H1 (cell line): Measurements from ENCODE around the gene PLEKHG2. TPM values are rescaled to one million over a fixed set of nuclear protein-coding genes. Genes with fewer than 3 reads are reported as not detected.

Source experiments
- CTCF ChIA-PET: fragments of 300-600 bp; sonication (Branson Sonifier 250); formaldehyde crosslinking; loops from one replicate; lab custom pipeline; 2021; ENCODE audit not compliant: partially characterized antibody; lab: Charles Lee
- POLR2A ChIA-PET: fragments of 300-600 bp; sonication (Branson Sonifier 250); formaldehyde crosslinking; loops from one replicate; lab custom pipeline; 2021; ENCODE audit warnings: inconsistent platforms; ENCODE audit not compliant: partially characterized antibody; lab: Charles Lee
- DNase-seq, 2 experiments: peaks; one replicate each; pipeline versions ENCODE4 v3.0.0 to v3.0.0-alpha.2; 2010 to 2022; ENCODE audit warnings: low spot score in 2 of 2, low read depth in 1 of 2, mixed read lengths in 1 of 2
- FAIRE-seq: peaks from 2 replicates; lab custom pipeline; 2011; peaks lifted over from hg19 to GRCh38; lab: Jason Lieb, UNC
- H2AFZ ChIP-seq: 2 replicates; pipeline ENCODE4 v1.8.1; 2012; ENCODE audit warnings: low read length, inconsistent platforms
- H2AK5ac ChIP-seq: 2 replicates; pipeline ENCODE4 v1.6.1; 2013; ENCODE audit warnings: low read depth, low read length
- H2BK120ac ChIP-seq: replicated peaks from 2 replicates; pipeline ENCODE3; 2013; ENCODE audit warnings: low read depth, low read length, inconsistent platforms
- H2BK12ac ChIP-seq: 2 replicates; pipeline ENCODE4 v1.6.1; 2013; ENCODE audit warnings: low read depth, low read length
- H2BK15ac ChIP-seq: 2 replicates; pipeline ENCODE4 v1.6.1; 2013; ENCODE audit warnings: low read length
- H2BK20ac ChIP-seq: 2 replicates; pipeline ENCODE4 v1.6.1; 2013; ENCODE audit warnings: low read length
- H2BK5ac ChIP-seq: 2 replicates; pipeline ENCODE4 v1.6.1; 2013; ENCODE audit warnings: low read depth, low read length
- H3K14ac ChIP-seq: 2 replicates; pipeline ENCODE4 v1.6.1; 2013; ENCODE audit warnings: inconsistent platforms; ENCODE audit not compliant: insufficient read length
- H3K18ac ChIP-seq: 2 replicates; pipeline ENCODE4 v1.6.1; 2013; ENCODE audit warnings: low read length; ENCODE audit errors: extremely low read depth
- H3K23ac ChIP-seq: 2 replicates; pipeline ENCODE4 v1.6.1; 2013; ENCODE audit warnings: inconsistent platforms; ENCODE audit not compliant: insufficient read length
- H3K23me2 ChIP-seq: 2 replicates; pipeline ENCODE4 v1.6.1; 2013; ENCODE audit warnings: low read depth, low read length
- H3K27ac ChIP-seq: 2 replicates; pipeline ENCODE4 v1.6.1; 2011; ENCODE audit warnings: low read depth, low read length, inconsistent platforms
- H3K27me3 ChIP-seq, 4 experiments: replicated peaks in 1 of 4; 1 replicate in 1 of 4; 2 replicates in 3 of 4; pipeline versions ENCODE4 v1.6.1 to v1.8.1; 2011 to 2013; ENCODE audit warnings: low read length in 3 of 4, mild to moderate bottlenecking in 3 of 4, inconsistent platforms in 2 of 4, mixed read lengths in 2 of 4, moderate library complexity in 1 of 4; ENCODE audit not compliant: control insufficient read depth in 3 of 4, insufficient read depth in 3 of 4; ENCODE audit errors: extremely low read depth in 1 of 4
- H3K36me3 ChIP-seq, 4 experiments: 2 replicates each; pipeline versions ENCODE4 v1.6.1 to v1.8.1; 2011 to 2013; ENCODE audit warnings: mild to moderate bottlenecking in 4 of 4, low read length in 3 of 4, moderate library complexity in 2 of 4, control low read depth in 1 of 4, inconsistent platforms in 1 of 4; ENCODE audit not compliant: insufficient read depth in 4 of 4, control insufficient read depth in 2 of 4
- H3K4ac ChIP-seq: replicated peaks from 2 replicates; pipeline ENCODE3; 2013; ENCODE audit warnings: low read length, low read depth, mixed read lengths, inconsistent platforms; ENCODE audit not compliant: insufficient read length
- H3K4me1 ChIP-seq, 4 experiments: replicated peaks in 1 of 4; 1 replicate in 1 of 4; 2 replicates in 3 of 4; pipeline versions ENCODE4 v1.6.1 to v1.8.1; 2011 to 2013; ENCODE audit warnings: low read length in 3 of 4, inconsistent platforms in 2 of 4, mixed read lengths in 1 of 4; ENCODE audit not compliant: insufficient read depth in 4 of 4, control insufficient read depth in 3 of 4
- H3K4me2 ChIP-seq, 2 experiments: 2 replicates each; pipeline versions ENCODE4 v1.6.1 to v1.8.1; 2011 to 2013; ENCODE audit warnings: low read depth in 2 of 2, low read length in 2 of 2, control low read depth in 1 of 2, inconsistent platforms in 1 of 2, mild to moderate bottlenecking in 1 of 2; ENCODE audit not compliant: insufficient read depth in 1 of 2
- H3K4me3 ChIP-seq, 4 experiments: fragments of 200-600, 300-600 bp in 1 of 4; sonication (generic), shearing (Covaris generic), sonication (Bioruptor Twin) in 1 of 4; 2 replicates each; pipeline versions ENCODE4 v1.5.1 to v1.8.1; 2011 to 2016; ENCODE audit warnings: low read length in 4 of 4, low read depth in 3 of 4, control low read depth in 2 of 4, inconsistent platforms in 2 of 4, mild to moderate bottlenecking in 2 of 4, mixed read lengths in 1 of 4, moderate library complexity in 1 of 4; ENCODE audit not compliant: insufficient read depth in 2 of 4; ENCODE audit errors: extremely low read depth in 1 of 4
- H3K56ac ChIP-seq: replicated peaks from 2 replicates; pipeline ENCODE3; 2013; ENCODE audit warnings: low read depth, mild to moderate bottlenecking, mixed read lengths, low read length, inconsistent platforms; ENCODE audit not compliant: insufficient read length
- H3K79me1 ChIP-seq: 2 replicates; pipeline ENCODE4 v1.6.1; 2013; ENCODE audit warnings: low read depth, low read length, control low read depth
- H3K79me2 ChIP-seq, 2 experiments: 2 replicates each; pipeline versions ENCODE4 v1.6.1 to v1.8.1; 2012 to 2013; ENCODE audit warnings: low read length in 2 of 2, mild to moderate bottlenecking in 2 of 2, inconsistent platforms in 1 of 2; ENCODE audit not compliant: insufficient read depth in 2 of 2, control insufficient read depth in 1 of 2
- H3K9ac ChIP-seq, 4 experiments: replicated peaks in 1 of 4; 1 replicate in 1 of 4; 2 replicates in 3 of 4; pipeline versions ENCODE4 v1.6.1 to v1.8.1; 2011 to 2013; ENCODE audit warnings: low read depth in 3 of 4, low read length in 3 of 4, control low read depth in 2 of 4, mild to moderate bottlenecking in 2 of 4, moderate library complexity in 2 of 4, inconsistent platforms in 1 of 4; ENCODE audit errors: extremely low read depth in 1 of 4
- H3K9me3 ChIP-seq, 2 experiments: 2 replicates each; pipeline versions ENCODE4 v1.6.1 to v1.8.1; 2012 to 2013; ENCODE audit warnings: mild to moderate bottlenecking in 2 of 2, moderate library complexity in 2 of 2, control low read depth in 1 of 2, inconsistent platforms in 1 of 2, low read depth in 1 of 2, low read length in 1 of 2, mixed read lengths in 1 of 2; ENCODE audit not compliant: insufficient read depth in 2 of 2
- H4K20me1 ChIP-seq, 2 experiments: replicated peaks in 1 of 2; 2 replicates each; pipeline versions ENCODE3 to v1.8.1; 2011 to 2013; ENCODE audit warnings: inconsistent platforms in 2 of 2, low read length in 2 of 2, mild to moderate bottlenecking in 1 of 2; ENCODE audit not compliant: insufficient read depth in 2 of 2, control insufficient read depth in 1 of 2
- H4K5ac ChIP-seq: 2 replicates; pipeline ENCODE4 v1.6.1; 2013; ENCODE audit warnings: low read length, low read depth, mixed read lengths, inconsistent platforms; ENCODE audit not compliant: insufficient read length
- H4K8ac ChIP-seq: 2 replicates; pipeline ENCODE4 v1.8.0; 2013; ENCODE audit warnings: mild to moderate bottlenecking, moderate library complexity, low read length, inconsistent platforms; ENCODE audit not compliant: insufficient read depth; ENCODE audit errors: extremely low read depth
- H4K91ac ChIP-seq: replicated peaks from 2 replicates; pipeline ENCODE3; 2013; ENCODE audit warnings: low read length, mixed read lengths, inconsistent platforms; ENCODE audit not compliant: insufficient read length
- CTBP2 ChIP-seq: IDR thresholded peaks from 2 replicates; pipeline ENCODE4 v1.7.0; 2011; ENCODE audit warnings: borderline replicate concordance, mild to moderate bottlenecking, moderate library complexity, mixed read lengths, low read length; ENCODE audit not compliant: insufficient read depth, insufficient read length
- EP300 ChIP-seq, 2 experiments: IDR thresholded peaks; 1 replicate in 1 of 2; 2 replicates in 1 of 2; pipeline ENCODE4 v1.6.1; 2011 to 2012; ENCODE audit warnings: low read depth in 2 of 2, low read length in 2 of 2, mild to moderate bottlenecking in 2 of 2, borderline replicate concordance in 1 of 2, inconsistent platforms in 1 of 2, moderate library complexity in 1 of 2
- FOSL1 ChIP-seq: IDR thresholded peaks from 2 replicates; pipeline ENCODE4 v1.6.1; 2011; ENCODE audit warnings: mild to moderate bottlenecking, low read depth, low read length, moderate library complexity; ENCODE audit not compliant: insufficient read depth
- HDAC6 ChIP-seq: IDR thresholded peaks from one replicate; pipeline ENCODE4 v1.7.1; 2012; ENCODE audit warnings: low read depth, mild to moderate bottlenecking, inconsistent platforms, low read length, moderate library complexity
- KDM4A ChIP-seq: IDR thresholded peaks from one replicate; pipeline ENCODE4 v1.7.1; 2012; ENCODE audit warnings: low read depth, mild to moderate bottlenecking, moderate library complexity, low read length, inconsistent platforms; ENCODE audit not compliant: severe bottlenecking
- KDM5A ChIP-seq: fragments of 200-600 bp; IDR thresholded peaks from 2 replicates; pipeline ENCODE4 v1.7.1; 2012; ENCODE audit warnings: mild to moderate bottlenecking, low read length, inconsistent platforms, mixed read lengths
- MAFK ChIP-seq: IDR thresholded peaks from 2 replicates; pipeline ENCODE4 v1.6.1; 2012; ENCODE audit warnings: low read depth, mild to moderate bottlenecking, improper control_type of control experiment, low read length
- RBBP5 ChIP-seq: IDR thresholded peaks from 2 replicates; pipeline ENCODE4 v1.7.1; 2012; ENCODE audit warnings: low read depth, mild to moderate bottlenecking, inconsistent platforms, low read length, moderate library complexity, borderline replicate concordance
- SAP30 ChIP-seq: fragments of 300-600 bp; sonication (generic); IDR thresholded peaks from 2 replicates; pipeline ENCODE4 v1.7.1; 2012; ENCODE audit warnings: low read length, moderate library complexity, mild to moderate bottlenecking, inconsistent platforms; ENCODE audit not compliant: insufficient read depth, insufficient replicate concordance
- SIN3A ChIP-seq, 2 experiments: IDR thresholded peaks in 1 of 2; conservative IDR thresholded peaks in 1 of 2; 2 replicates each; pipeline ENCODE4 v1.6.1; 2011 to 2012; ENCODE audit warnings: low read length in 2 of 2, improper control_type of control experiment in 1 of 2, low read depth in 1 of 2, mild to moderate bottlenecking in 1 of 2
- SP1 ChIP-seq: IDR thresholded peaks from 2 replicates; pipeline ENCODE4 v1.6.1; 2011; ENCODE audit warnings: low read depth, low read length
- SP4 ChIP-seq: IDR thresholded peaks from 2 replicates; pipeline ENCODE4 v1.6.1; 2012; ENCODE audit warnings: low read length, inconsistent platforms
- TCF12 ChIP-seq: IDR thresholded peaks from 2 replicates; pipeline ENCODE4 v1.6.1; 2011; ENCODE audit warnings: low read depth, mild to moderate bottlenecking, low read length
- WGBS, 2 experiments: shearing (Covaris generic) in 1 of 2; methylation state at CpG; one replicate each; pipeline versions ENCODE4 v1.1.6 to v1.1.7; 2013 to 2015; ENCODE audit warnings: low lambda C conversion rate in 2 of 2, mixed read lengths in 2 of 2, inconsistent platforms in 1 of 2, low coverage in 1 of 2, missing lambda C conversion rate in 1 of 2; ENCODE audit not compliant: insufficient replicate concordance in 2 of 2, insufficient coverage in 1 of 2, insufficient read length in 1 of 2; ENCODE audit errors: extremely low coverage in 1 of 2, missing lambda C conversion rate in 1 of 2; 5-methylcytosine and 5-hydroxymethylcytosine counted together
- polyA plus RNA-seq, 7 experiments: library from polyadenylated mRNA; depleted of rRNA in 3 of 7; stranded (reverse) in 5 of 7; unstranded in 2 of 7; fragments of >200 nt in 5 of 7; fragments of 200-250 nt in 2 of 7; gene quantifications; 1 replicate in 5 of 7; 2 replicates in 1 of 7; 4 replicates in 1 of 7; pipeline versions ENCODE4 v1.2.1 to v1.2.3, GENCODE V29; 2011 to 2013; ENCODE audit warnings: missing spikeins in 2 of 7, mixed read lengths in 2 of 7
- total RNA-seq: library from RNA; stranded (reverse); fragmentation: NEBNext Ultra II Directional; extraction: Animal tissue kit (Norgen Biotek cat#: 25700); gene quantifications from 2 replicates; pipeline ENCODE4 v1.2.1, GENCODE V29; 2021

PLEKHG2 gene
- total and polyA plus RNA-seq, 2 of the 8 experiments (the other 6 are each of a cell fraction or from before 2014, with no cell fraction given) = 16.9 to 65.7 TPM

DNA sequence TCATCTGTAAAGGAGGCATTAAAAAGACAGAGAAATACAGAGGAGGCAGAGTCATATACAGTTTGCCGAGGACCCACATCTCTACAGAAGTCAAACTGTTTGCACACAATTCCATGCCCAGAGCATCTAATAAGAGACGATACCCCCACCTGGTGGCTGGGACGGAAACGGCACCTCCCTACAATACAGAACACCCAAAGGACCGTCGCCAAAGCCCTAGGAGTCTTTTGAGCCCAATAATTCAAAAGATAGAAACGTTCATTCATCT is 703 bp upstream of the PLEKHG2 start:
- Histone ChIP-seq H2BK15ac (no peak overlapping the region; the same call in 1 of the 2 replicates), H3K23me2 (peaks cover 18% of the 10 kb centered on the region), H3K14ac (no peak overlapping the region), H2BK120ac (no peak overlapping the region), H2BK5ac (no peak overlapping the region), H4K91ac (no peak overlapping the region), H3K56ac (no peak overlapping the region), H3K4me3 (peak overlapping the region; percentile 37 to 97 (median 66); a peak in 7 of 8 replicates), H3K9me3 (no peaks in the 10 kb centered on the region), H3K79me1 (no peaks in the 10 kb centered on the region; the same call in 1 of the 2 replicates), H4K20me1 (peaks cover 5 to 23% of the 10 kb centered on the region in 2 experiments), H3K4me2 (peak overlapping the region; percentile 78 to 84), H3K79me2 (peaks cover 6 to 37% of the 10 kb centered on the region in 2 experiments; a peak in 3 of 4 replicates), H3K36me3 (peaks cover 0 to 8% (median 0%) of the 10 kb centered on the region in 4 experiments; a peak in 3 of 8 replicates), H2AFZ (no peak overlapping the region), H3K4ac (no peak overlapping the region), H3K9ac (no peak overlapping the region), H2BK20ac (no peak overlapping the region), H3K27ac (no peak overlapping the region), H3K18ac (no peak overlapping the region), H3K23ac (no peak overlapping the region), H4K8ac (no peak overlapping the region), H3K27me3 (no peaks in the 10 kb centered on the region), H2BK12ac (no peak overlapping the region), H4K5ac (no peak overlapping the region), H2AK5ac (no peak overlapping the region), H3K4me1 (peaks cover 10 to 42% (median 21%) of the 10 kb centered on the region in 4 experiments; a peak in 6 of 7 replicates)
- peak in 1 of 2 experiments; percentile 87 for DNase-seq
- FAIRE-seq = no peak
- CTCF ChIA-PET = interaction anchor here (0.6 to 2.3 kb wide), 21 partner anchors 10 to 152 kb away, joined by 3 to 128 read pairs (median 4); partner anchors contain the start of genes MED29, PAF1 and RPS16
- WGBS, 2 experiments = 7% methylated on average over 7 of the region's 7 CpGs; no CpG with 5 or more reads in 1 of the 2 experiments
- POLR2A ChIA-PET = interaction anchor here (0.7 to 25.7 kb wide), 13 partner anchors 9 to 123 kb away, joined by 3 to 1154 read pairs (median 4); partner anchors contain the start of genes MED29, PAF1, RPS16 and SAMD4B
- TF ChIP-seq TCF12 (no peak), RBBP5 (no peak), SP1 (no peak), CTBP2 (no peak), SAP30 (no peak), MAFK (no peak), SIN3A (conservative IDR thresholded peaks at IDR 0.05 in 1 of 2, IDR thresholded peaks at IDR 0.05 in 1 of 2; ENCODE audit: low read depth in 1 of 2, low read length in 2 of 2) (peak; percentile 36 to 52; a peak in 1 of 4 replicates), HDAC6 (no peak), FOSL1 (no peak), KDM5A (peak; percentile 55), SP4 (no peak), KDM4A (no peak), EP300 (IDR thresholded peaks at IDR 0.05; ENCODE audit: borderline replicate concordance in 1 of 2, low read depth in 2 of 2, low read length in 2 of 2) (no peak)
